GM18861 (cell line): ENCODE results near the gene PCDHA11.
"Not testable (repeated sequence)": the region's sequence is repeated elsewhere in the genome, so short reads cannot be mapped to it uniquely, and the experiment has no call there.

Source experiments
- ATAC-seq: cut with Tn5 transposase; IDR thresholded peaks from one replicate; pipeline ENCODE4 v1.9.1; 2021; ENCODE audit not compliant: unreplicated experiment

Gene PCDHA11

GRCh38 chr5:140868721-140869554 lies at the start of gene PCDHA11:
Gene PCDHA11, plus strand, starts transcription at chr5:140868957. Its CDS starts 147 bp downstream, at chr5:140869104.
- ATAC-seq = no peak

GRCh38 chr5:140821375-140822280 lies 47.1 kb upstream of the PCDHA11 start, which contains the start of gene PCDHA5:
Gene PCDHA5, plus strand, starts transcription at chr5:140821613.
- no peak for ATAC-seq

DNA sequence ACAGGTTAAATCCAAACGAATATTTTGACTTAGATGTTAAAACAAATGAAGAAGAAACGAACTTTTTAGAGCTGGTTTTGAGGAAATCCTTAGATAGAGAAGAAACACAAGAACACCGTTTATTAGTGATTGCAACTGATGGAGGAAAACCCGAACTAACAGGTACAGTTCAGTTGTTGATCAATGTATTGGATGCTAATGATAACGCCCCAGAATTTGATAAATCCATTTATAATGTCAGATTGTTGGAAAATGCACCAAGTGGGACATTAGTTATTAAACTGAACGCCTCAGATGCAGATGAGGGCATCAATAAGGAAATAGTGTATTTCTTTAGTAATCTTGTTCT lies 46.5 kb upstream of the PCDHA11 start:
- ATAC-seq = no peak

- not testable (repeated sequence) for ATAC-seq
These were observed 45.8 kb upstream of the PCDHA11 start for GRCh38 chr5:140822969-140823368.

DNA sequence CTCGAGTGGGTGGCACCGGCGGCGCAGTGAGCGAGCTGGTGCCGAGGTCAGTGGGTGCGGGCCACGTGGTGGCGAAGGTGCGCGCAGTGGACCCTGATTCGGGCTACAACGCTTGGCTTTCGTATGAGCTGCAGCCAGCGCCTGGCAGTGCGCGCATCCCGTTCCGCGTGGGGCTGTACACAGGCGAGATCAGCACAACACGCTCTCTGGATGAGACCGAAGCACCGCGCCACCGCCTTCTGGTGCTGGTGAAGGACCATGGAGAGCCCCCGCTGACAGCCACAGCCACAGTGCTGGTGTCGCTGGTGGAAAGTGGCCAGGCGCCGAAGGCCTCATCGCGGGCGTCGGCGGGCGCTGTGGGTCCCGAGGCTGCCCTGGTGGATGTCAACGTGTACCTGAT lies 45.3 kb upstream of the PCDHA11 start:
- ATAC-seq = no peak

GRCh38 chr5:140827704-140828361 lies 40.9 kb upstream of the PCDHA11 start, which contains the start of gene PCDHA6:
Gene PCDHA6, plus strand, starts transcription at chr5:140827960. Its CDS starts 132 bp downstream, at chr5:140828092.
- no peak for ATAC-seq

DNA sequence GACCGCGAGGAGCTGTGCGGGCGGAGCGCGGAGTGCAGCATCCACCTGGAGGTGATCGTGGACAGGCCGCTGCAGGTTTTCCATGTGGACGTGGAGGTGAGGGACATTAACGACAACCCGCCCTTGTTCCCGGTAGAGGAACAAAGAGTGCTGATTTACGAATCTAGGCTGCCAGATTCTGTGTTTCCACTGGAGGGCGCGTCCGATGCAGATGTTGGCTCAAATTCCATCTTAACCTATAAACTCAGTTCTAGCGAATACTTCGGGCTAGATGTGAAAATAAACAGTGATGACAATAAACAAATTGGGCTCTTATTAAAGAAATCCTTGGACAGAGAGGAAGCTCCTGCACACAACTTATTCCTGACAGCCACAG lies 40.4 kb upstream of the PCDHA11 start:
- ATAC-seq = no peak

- ATAC-seq = not testable (repeated sequence)
These were observed 39.0 kb upstream of the PCDHA11 start for GRCh38 chr5:140829511-140830501.

GRCh38 chr5:140833993-140834392 lies 34.8 kb upstream of the PCDHA11 start, which contains the start of gene PCDHA7:
Gene PCDHA7, plus strand, starts transcription at chr5:140834269. Its CDS starts 115 bp downstream, at chr5:140834384.
- ATAC-seq = no peak

- ATAC-seq = not testable (repeated sequence)
These were observed 34.2 kb upstream of the PCDHA11 start for GRCh38 chr5:140834439-140835008.

DNA sequence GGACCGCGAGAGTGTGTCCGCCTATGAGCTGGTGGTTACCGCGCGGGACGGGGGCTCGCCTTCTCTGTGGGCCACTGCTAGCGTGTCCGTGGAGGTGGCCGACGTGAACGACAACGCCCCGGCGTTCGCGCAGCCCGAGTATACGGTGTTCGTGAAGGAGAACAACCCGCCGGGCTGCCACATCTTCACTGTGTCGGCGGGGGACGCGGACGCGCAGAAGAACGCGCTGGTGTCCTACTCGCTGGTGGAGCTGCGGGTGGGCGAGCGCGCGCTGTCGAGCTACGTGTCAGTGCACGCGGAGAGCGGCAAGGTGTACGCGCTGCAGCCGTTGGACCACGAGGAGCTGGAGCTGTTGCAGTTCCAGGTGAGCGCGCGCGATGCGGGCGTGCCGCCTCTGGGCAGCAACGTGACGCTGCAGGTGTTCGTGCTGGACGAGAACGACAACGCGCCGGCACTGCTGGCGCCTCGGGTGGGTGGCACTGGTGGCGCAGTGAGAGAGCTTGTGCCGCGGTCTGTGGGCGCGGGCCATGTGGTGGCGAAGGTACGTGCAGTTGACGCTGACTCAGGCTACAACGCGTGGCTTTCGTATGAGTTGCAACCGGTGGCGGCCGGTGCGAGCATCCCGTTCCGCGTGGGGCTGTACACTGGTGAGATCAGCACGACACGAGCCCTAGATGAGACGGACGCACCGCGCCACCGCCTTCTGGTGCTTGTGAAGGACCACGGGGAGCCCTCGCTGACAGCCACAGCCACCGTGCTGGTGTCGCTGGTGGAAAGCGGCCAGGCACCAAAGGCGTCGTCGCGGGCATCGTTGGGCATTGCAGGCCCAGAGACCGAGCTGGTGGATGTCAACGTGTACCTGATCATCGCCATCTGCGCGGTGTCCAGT lies 32.9 kb upstream of the PCDHA11 start:
- ATAC-seq = no peak

DNA sequence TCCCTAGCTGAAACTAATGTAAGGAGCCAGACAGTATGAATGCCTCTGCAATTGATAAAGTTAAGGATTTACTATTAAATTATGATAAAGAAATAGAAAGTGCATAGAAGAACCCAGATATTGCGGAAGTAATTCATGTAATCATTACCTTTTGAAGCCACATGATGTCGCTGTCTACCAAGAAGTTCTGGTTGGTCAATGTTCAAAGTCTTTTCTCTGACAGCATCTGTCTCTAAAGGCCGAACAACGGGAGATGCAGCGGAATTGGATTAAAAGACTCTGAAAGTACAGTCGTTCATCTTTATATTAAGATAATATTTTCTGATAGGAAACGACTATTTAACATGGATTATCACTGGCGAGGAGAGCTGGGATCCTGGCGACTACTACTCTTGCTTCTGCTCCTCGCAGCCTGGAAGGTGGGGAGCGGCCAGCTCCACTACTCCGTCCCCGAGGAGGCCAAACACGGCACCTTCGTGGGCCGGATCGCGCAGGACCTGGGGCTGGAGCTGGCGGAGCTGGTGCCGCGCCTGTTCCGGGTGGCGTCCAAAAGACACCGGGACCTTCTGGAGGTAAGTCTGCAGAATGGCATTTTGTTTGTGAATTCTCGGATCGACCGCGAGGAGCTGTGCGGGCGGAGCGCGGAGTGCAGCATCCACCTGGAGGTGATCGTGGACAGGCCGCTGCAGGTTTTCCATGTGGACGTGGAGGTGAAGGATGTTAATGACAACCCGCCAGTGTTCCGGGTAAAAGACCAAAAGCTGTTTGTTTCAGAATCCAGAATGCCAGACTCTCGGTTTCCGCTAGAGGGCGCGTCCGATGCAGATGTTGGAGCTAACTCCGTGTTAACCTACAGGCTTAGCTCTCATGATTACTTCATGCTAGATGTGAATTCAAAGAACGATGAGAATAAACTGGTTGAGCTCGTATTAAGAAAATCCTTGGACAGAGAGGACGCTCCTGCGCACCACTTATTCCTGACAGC lies 27.5 kb upstream of the PCDHA11 start, which contains the start of gene PCDHA8:
PCDHA8 (plus strand) TSS at position 210 of the 985 bp plus-strand sequence; CDS start at position 345, 135 bp downstream.
- no peak for ATAC-seq

DNA sequence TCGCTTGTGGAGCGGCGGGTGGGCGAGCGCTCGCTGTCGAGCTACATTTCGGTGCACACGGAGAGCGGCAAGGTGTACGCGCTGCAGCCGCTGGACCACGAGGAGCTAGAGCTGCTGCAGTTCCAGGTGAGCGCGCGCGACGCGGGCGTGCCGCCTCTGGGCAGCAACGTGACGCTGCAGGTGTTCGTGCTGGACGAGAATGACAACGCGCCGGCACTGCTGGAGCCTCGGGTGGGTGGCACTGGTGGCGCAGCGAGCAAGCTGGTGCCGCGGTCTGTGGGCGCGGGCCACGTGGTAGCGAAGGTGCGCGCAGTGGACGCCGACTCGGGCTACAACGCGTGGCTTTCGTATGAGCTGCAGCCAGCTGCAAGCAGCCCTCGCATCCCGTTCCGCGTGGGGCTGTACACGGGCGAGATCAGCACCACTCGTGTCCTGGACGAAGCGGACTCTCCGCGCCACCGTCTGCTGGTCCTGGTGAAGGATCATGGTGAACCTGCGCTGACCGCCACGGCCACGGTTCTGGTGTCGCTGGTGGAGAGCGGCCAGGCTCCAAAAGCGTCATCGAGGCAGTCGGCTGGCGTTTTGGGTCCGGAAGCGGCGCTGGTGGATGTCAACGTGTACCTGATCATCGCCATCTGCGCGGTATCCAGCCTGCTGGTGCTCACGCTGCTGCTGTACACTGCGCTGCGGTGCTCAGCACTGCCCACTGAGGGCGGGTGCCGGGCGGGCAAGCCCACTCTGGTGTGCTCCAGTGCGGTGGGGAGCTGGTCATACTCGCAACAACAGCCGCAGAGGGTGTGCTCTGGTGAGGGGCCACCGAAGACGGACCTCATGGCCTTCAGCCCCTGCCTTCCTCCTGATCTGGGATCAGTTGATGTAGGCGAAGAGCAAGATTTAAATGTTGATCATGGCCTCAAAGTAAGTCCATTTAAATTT lies 25.7 kb upstream of the PCDHA11 start:
- ATAC-seq = no peak

GRCh38 chr5:140848139-140849102 lies 20.3 kb upstream of the PCDHA11 start, which contains the start of gene PCDHA9:
Gene PCDHA9, plus strand, starts transcription at chr5:140848382. Its CDS starts 114 bp downstream, at chr5:140848496.
- not testable (repeated sequence) for ATAC-seq
